KOPT-K1 (cell line): ENCODE results near the gene ELL.

ENCODE experiments used
- H3K27ac ChIP-seq: fragments of 200-600 bp; sonication (generic); 2 replicates; pipeline ENCODE4 v1.5.1; 2016; ENCODE audit warnings: antibody characterized with exemption, mild to moderate bottlenecking, low read depth, low read length; ENCODE audit not compliant: poor library complexity, severe bottlenecking
- H3K36me3 ChIP-seq: fragments of 200-600 bp; sonication (generic); 2 replicates; pipeline ENCODE4 v1.5.1; 2017; ENCODE audit warnings: antibody characterized with exemption, mild to moderate bottlenecking, low read length, moderate library complexity; ENCODE audit not compliant: insufficient read depth
- H3K9me3 ChIP-seq: fragments of 200-600 bp; sonication (generic); 2 replicates; pipeline ENCODE4 v1.5.1; 2017; ENCODE audit warnings: antibody characterized with exemption, low read length, mild to moderate bottlenecking; ENCODE audit not compliant: insufficient read depth, poor library complexity, severe bottlenecking

The ELL gene

DNA sequence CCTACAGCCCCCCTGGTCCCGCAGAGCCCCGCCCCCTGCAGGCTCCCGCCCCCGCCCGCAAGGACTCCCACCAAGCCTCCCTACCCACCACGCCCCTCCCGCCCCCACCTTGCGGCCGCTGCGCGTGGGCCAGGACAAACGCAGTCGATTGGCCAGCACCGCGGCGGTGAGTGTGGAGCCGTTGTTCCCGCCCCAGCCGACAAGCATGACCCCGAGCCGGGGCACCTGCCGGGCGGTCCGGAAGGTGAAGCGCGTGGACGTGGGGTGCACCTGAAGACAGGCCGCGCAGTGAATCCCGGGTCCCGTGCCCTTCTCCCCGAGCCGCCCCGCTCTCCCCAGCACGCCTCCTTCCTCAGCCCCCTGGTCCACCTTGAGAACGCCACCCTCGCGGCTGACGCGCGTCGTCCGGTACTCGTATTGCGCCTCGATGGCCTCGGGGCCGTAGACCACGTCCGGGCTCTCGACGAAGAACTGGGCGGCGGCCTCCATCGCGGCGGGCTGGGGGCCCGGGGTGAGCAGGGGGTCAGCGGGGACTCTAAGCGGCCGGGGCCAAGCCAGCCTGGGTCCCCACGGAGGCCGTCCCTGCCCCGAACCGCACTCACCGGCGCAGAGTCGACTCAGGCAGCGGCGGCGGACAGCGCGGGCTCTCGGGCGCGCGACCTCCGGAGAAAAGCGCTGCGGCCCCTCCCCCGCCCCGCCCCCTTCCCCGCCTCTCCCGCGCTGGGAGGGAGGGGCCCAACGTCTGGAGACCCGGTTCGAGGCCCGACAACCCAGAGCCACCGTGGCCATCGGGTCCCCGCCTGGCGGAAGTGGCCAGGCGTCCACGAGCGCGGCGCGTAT lies 84.2 kb downstream of the ELL start, which contains the start of gene ISYNA1:
Gene ISYNA1 (minus strand): TSS at position 643 of the 840 bp plus-strand sequence. CDS start 154 bp downstream, at position 489.
- peak within 1 kb of the TSS; percentile 21 for H3K27ac ChIP-seq
- peaks cover 30% of the 10 kb centered on the region for H3K36me3 ChIP-seq
- no peaks in the 10 kb centered on the region for H3K9me3 ChIP-seq

DNA sequence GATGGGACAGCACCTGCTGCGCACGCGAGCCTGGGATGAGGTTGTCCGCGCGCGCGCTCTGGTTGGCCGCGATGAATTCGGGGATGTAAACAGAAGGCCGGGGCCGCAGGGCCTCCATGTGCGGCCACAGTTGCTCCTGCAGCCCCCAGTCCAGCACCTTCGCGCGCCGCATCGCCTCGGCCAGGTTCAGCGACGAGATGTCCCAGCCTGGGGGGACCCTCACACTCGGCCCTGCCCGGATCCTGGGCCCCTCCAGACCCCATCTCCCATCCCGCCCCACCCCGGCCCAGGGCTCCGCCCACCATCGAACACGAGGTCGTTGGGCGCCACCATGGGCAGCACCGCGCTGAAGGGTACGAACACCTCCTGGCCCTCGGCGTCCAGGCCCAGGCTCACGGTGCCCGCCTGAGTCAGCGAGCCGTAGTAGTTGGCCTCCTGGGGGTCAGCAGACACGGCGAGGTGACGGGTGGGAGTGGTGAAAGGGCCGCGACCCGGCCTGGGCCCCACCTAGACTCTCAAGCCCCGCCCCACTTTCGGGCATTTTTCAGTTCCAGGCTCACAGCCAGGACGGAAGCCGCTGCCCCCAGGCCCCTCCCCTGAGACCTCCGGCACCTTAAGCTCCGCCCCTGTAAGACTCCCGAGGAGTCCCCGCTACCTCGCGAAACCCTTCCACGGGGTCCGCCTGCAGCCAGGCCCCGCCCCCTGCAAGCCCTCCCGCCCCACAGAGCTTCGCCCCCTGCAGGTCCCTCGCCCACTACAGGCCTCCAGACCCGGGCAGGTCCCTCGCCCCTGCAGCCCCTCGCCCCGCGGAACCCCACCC lies 85.0 kb downstream of the ELL start:
- Histone ChIP-seq H3K9me3 (no peaks in the 10 kb centered on the region), H3K27ac (peak overlapping the region; percentile 21)

DNA sequence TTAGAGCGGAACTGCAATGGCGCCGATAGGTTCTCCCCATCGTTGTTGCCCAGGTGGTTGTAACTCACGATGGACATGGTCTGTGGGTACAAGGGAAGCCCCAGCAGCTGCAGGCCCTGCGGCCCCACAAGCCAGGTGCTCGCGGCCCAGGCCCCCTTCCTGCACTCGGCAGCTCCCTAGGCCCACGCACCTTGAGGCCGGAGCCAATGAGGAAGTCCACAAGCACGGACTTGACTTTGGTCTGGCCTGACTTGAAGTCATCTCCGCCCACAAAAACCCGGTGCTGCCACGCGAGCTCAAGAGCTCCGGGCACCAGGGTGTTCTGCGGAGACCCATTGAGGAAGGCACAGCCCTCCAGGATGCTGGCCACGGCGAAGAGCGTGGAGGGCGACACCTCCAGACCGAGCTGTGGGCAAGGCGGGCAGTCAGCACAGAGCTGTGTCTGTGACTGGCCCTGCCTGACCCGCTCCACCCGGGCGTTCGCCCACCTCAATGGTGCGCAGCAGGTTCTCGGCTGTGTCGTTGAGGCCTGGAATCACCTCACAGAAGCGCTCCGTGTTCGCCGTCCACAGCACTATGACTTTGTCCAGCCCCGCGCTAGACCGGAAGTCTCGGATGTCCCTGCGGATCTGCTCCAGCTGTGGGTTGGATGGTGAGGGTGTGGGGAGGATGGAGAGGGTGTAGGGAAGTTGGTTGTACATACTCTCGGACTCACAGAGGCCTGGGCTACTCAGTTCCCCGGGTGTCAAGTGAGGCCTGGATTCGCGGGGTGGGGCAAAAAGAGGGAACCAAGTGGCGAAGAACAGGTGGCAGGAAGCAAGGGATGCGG lies 85.8 kb downstream of the ELL start:
- H3K27ac ChIP-seq: no peak overlapping the region
- peaks cover 40% of the 10 kb centered on the region for H3K36me3 ChIP-seq
- no peaks in the 10 kb centered on the region for H3K9me3 ChIP-seq

More for the DNA sequence above, 85.0 kb downstream of the ELL start:
- H3K36me3 ChIP-seq: peaks cover 32% of the 10 kb centered on the region

DNA sequence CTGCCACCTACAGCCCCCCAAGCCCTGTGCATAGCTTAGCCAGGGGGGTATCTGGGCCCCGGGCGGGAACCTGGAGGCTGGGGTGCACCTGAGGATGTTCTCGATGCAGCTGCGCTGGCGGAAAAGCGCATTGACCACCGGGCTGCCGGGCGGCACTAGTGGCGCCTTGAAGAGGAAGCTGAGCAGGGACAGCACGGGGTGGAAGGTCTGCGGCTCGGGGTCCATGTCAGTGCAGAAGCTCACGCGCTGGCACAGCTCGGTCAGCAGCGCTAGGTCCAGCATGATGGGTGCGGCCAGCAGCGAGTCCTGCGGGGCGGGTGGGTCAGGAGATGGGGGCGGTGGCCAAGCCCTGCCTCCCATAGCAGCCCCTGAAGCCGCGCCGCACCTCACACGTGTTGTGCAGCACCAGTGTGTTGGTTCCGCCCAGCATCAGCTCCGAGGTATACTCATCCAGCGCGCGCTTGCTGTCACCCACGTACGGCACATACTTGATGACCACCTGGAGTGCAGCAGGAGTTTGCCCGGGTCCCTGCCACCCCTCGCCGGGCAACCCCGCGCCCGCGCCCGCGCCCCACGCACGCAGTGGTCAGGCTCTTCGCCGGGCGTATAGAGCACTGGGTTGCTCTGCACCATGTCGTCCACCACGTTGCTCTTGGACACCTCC lies 86.6 kb downstream of the ELL start:
- H3K27ac ChIP-seq: no peak overlapping the region
- H3K9me3 ChIP-seq: no peaks in the 10 kb centered on the region
- peaks cover 48% of the 10 kb centered on the region for H3K36me3 ChIP-seq

DNA sequence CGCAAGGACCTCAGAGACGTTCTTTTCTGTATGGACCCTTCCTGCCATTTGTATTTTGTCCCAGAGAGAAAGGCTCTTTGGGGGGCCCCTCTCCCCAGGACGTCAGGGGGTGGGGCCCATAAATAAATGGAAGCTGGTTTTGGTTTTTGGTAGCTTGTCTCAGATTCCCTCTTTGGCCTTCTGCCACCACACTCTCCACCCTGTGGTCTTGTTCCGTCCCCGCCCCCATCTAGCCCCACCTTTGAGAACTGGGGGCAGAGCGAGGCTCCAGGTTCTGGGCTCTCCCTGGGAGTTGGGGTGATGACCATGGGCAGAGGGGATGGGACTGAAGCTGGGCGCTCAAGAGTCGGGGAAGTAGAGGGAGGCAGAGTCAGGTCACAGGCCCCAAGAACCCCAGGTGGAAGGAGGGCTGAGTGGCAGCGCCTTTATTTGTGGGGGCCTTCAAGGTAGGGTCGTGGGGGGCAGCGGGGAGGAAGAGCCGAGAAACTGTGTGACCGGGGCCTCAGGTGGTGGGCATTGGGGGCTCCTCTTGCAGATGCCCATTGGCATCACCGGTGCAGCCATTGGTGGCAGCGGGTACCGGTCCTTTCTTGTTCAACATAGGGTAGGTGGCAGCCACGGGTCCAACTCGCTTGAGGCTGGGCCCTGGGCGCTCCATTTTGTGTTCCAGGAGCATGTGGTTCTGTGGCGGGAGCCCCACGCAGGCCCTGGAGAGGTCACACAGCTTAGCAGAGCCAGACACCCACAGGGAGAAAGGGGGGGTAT lies 87.3 kb downstream of the ELL start:
- Histone ChIP-seq H3K27ac (no peak overlapping the region), H3K36me3 (peaks cover 49% of the 10 kb centered on the region)

DNA sequence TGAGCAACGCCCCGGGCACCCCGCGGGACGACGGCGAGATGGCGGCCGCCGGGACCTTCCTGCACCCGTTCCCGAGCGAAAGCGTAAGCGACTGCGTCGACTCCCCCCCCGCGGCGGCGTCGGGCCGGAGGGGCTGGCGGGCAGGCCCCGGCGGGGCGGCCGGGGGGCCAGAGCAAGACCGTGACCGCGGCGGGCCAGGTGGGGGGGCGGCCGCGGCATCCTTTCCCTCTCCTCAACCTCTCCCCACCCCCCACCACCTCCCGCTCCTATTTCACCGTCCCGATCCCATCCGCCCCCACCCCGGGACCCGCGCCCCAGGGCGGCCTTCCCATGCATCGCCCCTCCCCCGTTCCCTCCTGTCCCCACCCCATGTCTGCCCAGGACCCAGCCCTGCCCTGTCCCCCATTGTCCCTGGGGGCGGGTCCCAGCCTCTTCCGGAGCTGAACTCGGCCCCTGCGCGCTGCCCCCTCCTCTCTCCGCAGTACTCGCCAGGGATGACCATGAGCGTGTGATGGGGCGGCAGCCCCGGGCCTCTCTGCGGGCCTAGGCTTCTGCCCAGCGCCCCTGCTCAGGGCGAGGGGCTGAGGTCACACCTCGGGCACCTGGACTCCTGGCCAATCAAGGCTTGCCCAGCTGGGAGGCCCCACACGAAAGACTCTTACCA lies 88.0 kb downstream of the ELL start:
- Histone ChIP-seq H3K36me3 (peaks cover 49% of the 10 kb centered on the region), H3K27ac (no peak overlapping the region)

More for the DNA sequence above, 87.3 kb downstream of the ELL start:
- H3K9me3 ChIP-seq: no peaks in the 10 kb centered on the region

DNA sequence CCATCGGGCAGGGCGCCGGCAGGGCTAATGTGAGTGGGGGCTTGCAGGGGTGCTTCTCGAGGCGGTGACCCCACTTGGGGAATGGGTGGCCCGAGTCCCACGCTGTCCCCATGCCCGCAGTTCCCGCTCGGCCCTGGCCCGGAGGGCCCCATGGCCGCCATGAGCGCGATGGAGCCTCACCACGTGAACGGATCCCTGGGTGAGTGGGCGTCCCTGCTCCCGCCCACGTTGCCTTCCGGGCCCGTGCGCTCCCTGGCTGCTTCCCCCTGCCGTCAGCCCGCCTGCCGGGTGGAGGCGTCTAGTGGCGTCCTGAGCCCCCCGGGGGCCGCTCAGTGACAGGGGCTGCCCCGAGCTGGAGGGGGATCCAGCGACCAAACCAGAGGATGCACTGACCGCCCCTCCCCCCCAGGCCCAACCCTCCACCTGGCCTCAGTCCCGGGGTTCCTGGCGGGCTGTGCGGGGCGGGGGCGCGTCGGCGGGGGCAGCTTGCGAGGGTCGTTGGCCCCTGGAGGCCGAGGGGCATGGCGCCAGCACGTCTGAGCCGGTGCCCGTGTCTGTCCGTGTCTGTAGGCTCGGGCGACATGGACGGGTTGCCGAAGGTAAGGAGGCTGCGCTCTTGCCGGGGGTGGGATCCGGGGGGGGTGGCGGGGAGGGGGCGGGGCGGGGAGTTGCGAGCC lies 88.7 kb downstream of the ELL start:
- Histone ChIP-seq H3K9me3 (no peaks in the 10 kb centered on the region), H3K36me3 (peaks cover 49% of the 10 kb centered on the region), H3K27ac (no peak overlapping the region)

More for the DNA sequence above, 88.0 kb downstream of the ELL start:
- no peaks in the 10 kb centered on the region for H3K9me3 ChIP-seq

DNA sequence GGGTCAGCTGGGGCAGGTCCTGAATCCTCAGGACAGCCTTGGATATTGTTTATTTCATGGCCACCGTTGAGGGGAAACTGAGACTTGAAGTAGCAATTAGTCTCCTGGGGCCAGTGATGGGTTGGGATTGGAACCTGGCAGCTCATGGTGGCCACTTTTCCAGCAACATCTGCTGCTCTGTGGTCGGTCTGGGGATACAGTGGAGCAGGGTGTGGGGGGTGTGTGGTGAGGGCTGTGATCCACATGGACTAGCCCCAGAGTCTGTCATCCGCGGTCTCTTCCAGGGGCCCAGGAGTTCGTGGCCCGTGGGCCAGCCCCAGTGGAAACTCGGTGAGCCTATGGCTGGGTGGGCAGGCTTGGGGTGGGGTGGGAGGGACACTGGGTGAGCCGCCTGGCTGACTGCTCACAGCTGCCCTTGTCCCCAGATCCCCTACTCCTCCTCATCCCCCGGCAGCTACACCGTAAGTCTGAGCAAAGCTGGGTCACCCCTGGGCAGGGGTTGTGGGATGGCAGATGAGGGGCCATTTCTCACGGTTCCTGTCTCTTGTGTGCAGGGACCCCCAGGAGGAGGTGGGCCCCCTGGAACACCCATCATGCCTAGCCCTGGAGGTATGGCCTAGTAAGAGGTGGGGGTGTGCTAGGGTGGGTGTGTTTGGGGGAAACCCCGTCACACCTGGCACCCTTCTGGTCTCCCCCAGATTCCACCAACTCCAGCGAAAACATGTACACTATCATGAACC lies 89.4 kb downstream of the ELL start:
- H3K9me3 ChIP-seq: no peaks in the 10 kb centered on the region
- H3K27ac ChIP-seq: no peak overlapping the region
- peaks cover 52% of the 10 kb centered on the region for H3K36me3 ChIP-seq

DNA sequence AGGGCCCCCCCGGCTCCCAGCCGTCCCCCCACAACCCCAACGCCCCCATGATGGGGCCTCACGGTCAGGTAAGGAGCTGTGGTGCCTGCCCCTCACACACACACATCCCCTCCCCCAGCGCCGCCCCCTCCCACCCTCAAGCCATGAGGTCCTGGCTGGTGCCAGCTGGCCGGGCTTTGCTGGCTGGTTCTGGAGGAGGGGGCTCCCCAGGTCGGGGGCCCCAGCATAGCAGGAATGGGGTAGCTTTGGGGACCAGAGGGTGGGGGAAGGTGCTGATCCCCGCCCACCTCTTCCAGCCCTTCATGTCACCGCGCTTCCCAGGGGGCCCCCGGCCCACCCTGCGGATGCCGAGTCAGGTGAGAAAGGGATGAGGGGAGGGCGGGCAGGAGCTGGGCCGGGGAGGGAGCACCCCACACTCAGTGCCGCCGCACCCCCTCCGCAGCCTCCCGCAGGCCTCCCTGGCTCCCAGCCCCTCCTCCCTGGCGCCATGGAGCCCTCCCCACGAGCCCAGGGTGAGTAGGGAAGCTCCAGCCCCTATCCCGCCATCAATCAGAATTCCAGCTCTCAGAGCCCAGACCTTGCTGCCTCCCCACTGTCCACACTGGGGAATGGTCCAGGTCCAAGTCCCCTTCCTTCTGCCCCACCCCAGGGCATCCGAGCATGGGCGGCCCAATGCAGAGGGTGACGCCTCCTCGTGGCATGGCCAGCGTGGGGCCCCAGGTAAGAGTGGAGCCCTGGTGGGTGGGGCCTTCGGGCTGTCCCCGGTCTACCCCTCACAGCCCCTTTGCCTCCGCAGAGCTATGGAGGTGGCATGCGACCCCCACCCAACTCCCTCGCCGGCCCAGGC lies 90.3 kb downstream of the ELL start:
- Histone ChIP-seq H3K36me3 (peaks cover 57% of the 10 kb centered on the region), H3K27ac (no peak overlapping the region)

DNA sequence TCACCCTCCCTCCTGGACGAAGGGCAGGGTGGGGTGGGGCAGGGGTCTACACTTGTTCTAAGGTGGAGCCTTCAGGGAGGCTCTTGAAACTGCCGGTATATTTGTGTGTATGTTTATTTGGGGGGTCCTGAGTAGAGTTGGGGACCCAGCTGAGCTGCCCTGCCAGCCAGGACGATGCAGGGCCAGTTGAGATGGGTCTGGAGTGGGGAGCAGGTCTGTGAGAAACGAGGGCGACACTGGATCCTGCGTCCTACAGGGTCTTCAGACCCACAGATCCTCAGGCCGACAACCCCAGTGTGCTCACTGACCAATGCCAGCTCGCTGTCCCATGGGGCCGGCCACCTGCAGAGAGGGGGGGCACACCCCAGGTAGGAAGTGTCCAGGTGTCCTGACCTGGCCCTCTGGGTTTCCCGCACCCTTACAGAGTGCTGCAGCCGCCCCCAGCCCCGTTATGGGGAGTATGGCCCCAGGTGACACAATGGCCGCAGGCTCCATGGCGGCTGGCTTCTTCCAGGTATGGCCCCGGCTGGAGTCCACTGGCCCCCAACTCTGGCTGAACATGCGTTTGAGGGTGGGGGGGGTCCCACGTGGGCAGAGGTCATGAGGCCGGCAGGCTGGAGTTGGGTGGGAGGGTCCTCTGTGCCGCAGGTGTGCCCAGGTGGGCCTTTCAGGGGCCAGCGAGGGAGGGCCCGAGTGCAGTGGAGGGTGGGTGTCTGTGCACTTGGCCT lies 91.3 kb downstream of the ELL start:
- peak overlapping the region; percentile 55 for H3K27ac ChIP-seq
- no peaks in the 10 kb centered on the region for H3K9me3 ChIP-seq
- peaks cover 57% of the 10 kb centered on the region for H3K36me3 ChIP-seq

More for the DNA sequence above, 90.3 kb downstream of the ELL start:
- H3K9me3 ChIP-seq: no peaks in the 10 kb centered on the region

DNA sequence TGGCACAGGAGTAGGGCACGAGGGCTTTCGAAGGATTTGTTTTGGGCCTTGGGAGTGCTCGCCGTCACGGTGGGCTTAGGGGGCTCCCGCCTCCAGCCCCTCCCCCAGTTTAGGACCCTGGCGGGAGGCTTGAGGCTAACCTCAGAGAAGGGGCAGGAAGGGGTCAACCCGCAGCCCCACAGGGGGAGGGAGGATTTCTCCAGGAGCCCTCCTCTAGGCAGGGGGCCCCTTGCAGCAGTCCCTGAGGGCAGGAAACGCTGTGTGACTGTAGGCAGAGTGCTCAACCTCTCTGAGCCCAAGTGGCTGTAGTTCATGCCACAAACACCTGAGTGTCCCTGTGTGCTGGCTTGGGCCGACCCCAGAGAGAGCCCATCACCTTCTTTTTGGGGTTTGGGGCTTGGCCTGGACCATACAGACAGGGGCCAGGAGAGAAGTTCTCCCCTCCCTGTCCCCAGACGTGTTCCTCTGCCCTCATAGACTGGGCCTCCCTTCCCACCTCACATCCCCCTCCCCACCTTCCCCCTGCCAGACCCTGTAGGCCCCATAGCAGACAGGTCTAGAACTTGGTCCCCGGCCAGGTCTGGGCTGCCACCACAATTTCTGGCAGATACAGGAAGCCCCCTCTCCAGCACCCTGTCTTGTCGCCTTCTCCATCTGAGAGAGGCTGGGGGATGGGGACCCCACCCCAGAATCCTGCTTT lies 92.0 kb downstream of the ELL start:
- Histone ChIP-seq H3K9me3 (no peaks in the 10 kb centered on the region), H3K27ac (peak overlapping the region; percentile 55), H3K36me3 (peaks cover 51% of the 10 kb centered on the region)
